Measurements from ENCODE around the gene CSHL1. TPM values are rescaled to one million over a fixed set of nuclear protein-coding genes. Genes with fewer than 3 reads are reported as not detected.
"Not testable (repeated sequence)": the region's sequence is repeated elsewhere in the genome, so short reads cannot be mapped to it uniquely, and the experiment has no call there.

Gene CSHL1
- total and polyA plus RNA-seq, 3 experiments from 2014 or later: not detected

DNA sequence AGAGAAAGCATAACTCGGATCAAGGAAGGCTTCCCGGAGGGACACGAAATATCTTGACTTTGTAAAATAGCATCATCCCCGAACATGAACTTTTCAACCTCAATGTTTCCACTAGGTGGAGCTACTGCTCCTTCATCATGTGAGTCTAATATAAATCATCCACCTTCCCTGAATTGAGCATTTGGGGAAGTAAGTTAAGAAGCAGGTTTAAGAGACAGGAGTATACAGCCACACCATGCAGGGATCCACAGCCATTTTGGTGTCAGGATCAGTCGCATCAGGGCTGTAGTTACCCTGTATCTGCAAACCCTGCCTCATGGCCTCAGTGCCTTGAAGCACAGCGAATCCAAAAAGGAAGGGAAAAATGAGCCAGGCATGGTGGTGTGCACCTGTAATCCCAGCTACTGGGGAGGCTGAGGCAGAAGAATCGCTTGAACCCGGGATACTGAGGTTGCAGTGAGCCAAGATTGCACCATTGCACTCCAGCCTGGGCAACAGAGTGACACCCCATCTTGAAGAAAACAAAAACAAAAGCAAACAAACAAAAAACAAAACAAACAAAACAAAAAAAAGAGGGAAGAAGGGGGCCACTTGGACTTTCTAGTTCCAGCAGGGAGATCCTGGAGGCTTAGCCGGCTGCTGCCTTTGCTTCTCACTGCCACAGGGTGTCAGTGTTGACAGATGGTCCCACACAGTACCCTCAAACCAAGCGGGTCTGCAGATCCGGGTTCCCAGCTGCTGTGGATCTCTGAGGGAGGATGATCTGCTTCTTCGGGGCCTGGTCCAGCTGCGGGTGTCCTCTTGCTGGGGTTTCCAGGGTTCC, 21.8 kb downstream of the CSHL1 start:
- H3K27me3 Mint-ChIP-seq; H3K27me3 ChIP-seq (ENCODE audit: insufficient read depth, low read length, poor library complexity, severe bottlenecking); H3K36me3 ChIP-seq (ENCODE audit: insufficient read depth, low read length); H3K9me3 Mint-ChIP-seq; H3K4me3 ChIP-seq (ENCODE audit: low read length); H3K36me3 Mint-ChIP-seq; H3K4me1 Mint-ChIP-seq; H3K27ac ChIP-seq (ENCODE audit: low read depth, low read length); H3K4me1 ChIP-seq (ENCODE audit: insufficient read depth, low read length); H3K9me3 ChIP-seq (ENCODE audit: low read length); H3K27ac Mint-ChIP-seq: not testable (repeated sequence)
- DNase-seq: peak in 2 of 5 donors; percentile 20 to 21
- CTCF ChIA-PET: interaction anchor here (0.7 to 3.1 kb wide), 7 partner anchors 8 to 136 kb away, joined by 3 to 11 read pairs (median 4); partner anchors contain the start of gene GH2
- H3K4me3 Mint-ChIP-seq: peak overlapping the region in 2 of 7 donors; percentile 35 to 41
- POLR2A ChIA-PET: interaction anchor here (0.8 kb wide), 1 partner anchor 82 kb away, joined by 3 read pairs; no protein-coding TSS in a partner anchor

DNA sequence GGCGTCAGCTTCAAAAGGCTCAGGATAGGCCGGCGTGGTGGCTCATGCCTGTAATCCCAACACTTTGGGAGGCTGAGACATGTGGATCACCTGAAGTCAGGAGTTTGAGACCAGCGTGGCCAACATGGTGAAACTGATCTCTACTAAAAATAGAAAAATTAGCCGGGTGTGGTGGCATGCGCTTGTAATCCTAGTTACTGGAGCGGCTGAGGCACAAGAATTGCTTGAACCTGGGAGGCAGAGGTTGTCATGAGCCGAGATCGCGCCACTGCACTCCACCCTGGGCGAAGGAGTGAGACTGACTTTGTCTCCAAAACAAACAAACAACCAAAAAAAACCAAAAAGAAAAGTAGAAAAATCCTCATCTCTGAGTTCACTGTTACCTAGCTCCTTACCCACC, 25.9 kb downstream of the CSHL1 start:
- H3K4me3 Mint-ChIP-seq; H3K27ac Mint-ChIP-seq; H3K36me3 ChIP-seq (ENCODE audit: insufficient read depth, low read length); H3K9me3 Mint-ChIP-seq; POLR2A ChIA-PET; H3K27ac ChIP-seq (ENCODE audit: low read depth, low read length); H3K27me3 Mint-ChIP-seq; DNase-seq; H3K4me3 ChIP-seq (ENCODE audit: low read length); H3K4me1 Mint-ChIP-seq; H3K9me3 ChIP-seq (ENCODE audit: low read length); H3K4me1 ChIP-seq (ENCODE audit: insufficient read depth, low read length); H3K36me3 Mint-ChIP-seq; H3K27me3 ChIP-seq (ENCODE audit: insufficient read depth, low read length, poor library complexity, severe bottlenecking); CTCF ChIA-PET: not testable (repeated sequence)

DNA sequence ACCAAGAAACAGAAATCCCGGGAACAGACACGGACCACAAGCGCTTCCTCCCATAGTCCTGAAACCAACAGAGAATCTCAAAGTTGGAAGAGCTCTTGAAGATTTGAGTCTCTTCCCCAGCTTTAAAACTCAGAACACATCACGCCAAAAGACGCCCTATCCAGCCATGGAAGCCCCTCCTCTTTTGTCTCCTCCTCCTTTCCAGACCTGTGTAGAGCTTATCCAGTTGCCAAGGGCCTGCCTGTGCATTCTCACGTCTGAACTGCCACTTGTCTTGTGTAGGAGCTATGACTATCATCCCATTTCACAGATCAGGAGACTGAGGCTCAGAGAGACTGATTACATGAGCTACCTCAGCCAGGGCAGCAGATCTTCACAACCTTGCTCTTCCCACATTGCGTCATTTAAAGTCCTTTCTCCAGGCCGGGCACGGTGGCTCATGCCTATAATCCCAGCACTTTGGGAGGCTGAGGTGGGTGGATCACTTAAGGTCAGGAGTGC, 28.4 kb downstream of the CSHL1 start:
- not testable (repeated sequence) for H3K27ac ChIP-seq (ENCODE audit: low read depth, low read length); H3K36me3 Mint-ChIP-seq
- CTCF ChIA-PET: interaction anchor here (0.6 to 0.9 kb wide), 3 partner anchors 8 to 1074 kb away, joined by 3 to 4 read pairs (median 3); no protein-coding TSS in a partner anchor

DNA sequence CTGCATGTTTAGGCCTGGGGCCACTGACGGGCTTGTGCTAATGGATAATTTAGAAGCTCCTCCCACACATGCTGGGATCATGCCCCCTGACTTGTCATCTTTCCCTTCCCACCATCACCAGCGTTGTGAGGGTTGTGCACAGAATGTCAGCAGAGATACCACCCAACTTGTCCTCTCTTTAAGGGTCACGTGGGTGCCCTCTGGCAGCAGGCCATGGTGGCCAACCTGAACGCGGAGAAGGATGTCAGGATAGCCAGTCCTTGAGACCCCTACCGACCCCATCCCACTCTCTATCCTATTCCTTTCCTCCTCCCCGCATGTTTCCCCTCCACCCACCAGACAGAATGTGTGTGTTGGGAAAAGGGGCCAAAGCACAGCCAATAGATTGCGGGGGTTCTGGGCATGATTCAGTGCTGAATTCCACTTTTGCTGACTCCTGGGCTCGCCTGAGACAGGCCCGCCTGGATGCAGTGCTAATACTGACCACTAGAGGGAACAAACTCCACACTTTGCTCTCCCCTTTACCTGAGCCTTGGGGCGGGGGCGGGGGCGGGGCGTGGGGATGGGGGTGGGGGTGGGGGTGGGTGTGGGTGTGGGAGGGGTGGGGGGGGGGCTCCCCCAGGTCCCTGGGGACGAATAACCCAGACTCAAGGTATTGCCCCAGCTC, 29.0 kb downstream of the CSHL1 start, which contains the start of gene GH2:
Gene GH2 (minus strand): TSS at position 10 of the 667 bp plus-strand sequence. CDS start 143 bp downstream, outside the sequence.
- peak; percentile 37 to 68 (median 43) for DNase-seq
- H3K27me3 ChIP-seq (ENCODE audit: insufficient read depth, low read length, poor library complexity, severe bottlenecking): no peaks in the 10 kb centered on the region
- peaks cover 1 to 10% of the 10 kb centered on the region in 2 donors for H3K27me3 Mint-ChIP-seq
- H3K4me3 Mint-ChIP-seq: no peak within 1 kb of the TSS
- H3K36me3 Mint-ChIP-seq: no peaks in the 10 kb centered on the region
- no peak within 1 kb of the TSS for H3K27ac Mint-ChIP-seq
- H3K4me1 Mint-ChIP-seq: peaks cover 0 to 3% (median 0%) of the 10 kb centered on the region in 3 donors
- no peaks in the 10 kb centered on the region for H3K9me3 Mint-ChIP-seq
- ChIA-PET POLR2A (no interaction called here), CTCF (interaction anchor here (0.6 to 1.7 kb wide), 4 partner anchors 8 to 187 kb away, joined by 3 to 7 read pairs (median 3); no protein-coding TSS in a partner anchor)
- H3K9me3 ChIP-seq (ENCODE audit: low read length): no peaks in the 10 kb centered on the region
- no peak within 1 kb of the TSS for H3K27ac ChIP-seq (ENCODE audit: low read depth, low read length)
- H3K36me3 ChIP-seq (ENCODE audit: insufficient read depth, low read length): no peaks in the 10 kb centered on the region
- H3K4me3 ChIP-seq (ENCODE audit: low read length): no peak within 1 kb of the TSS
- no peaks in the 10 kb centered on the region for H3K4me1 ChIP-seq (ENCODE audit: insufficient read depth, low read length)

More for the DNA sequence above, 28.4 kb downstream of the CSHL1 start:
- H3K27me3 ChIP-seq (ENCODE audit: insufficient read depth, low read length, poor library complexity, severe bottlenecking); H3K36me3 ChIP-seq (ENCODE audit: insufficient read depth, low read length); H3K4me3 Mint-ChIP-seq; H3K4me1 Mint-ChIP-seq; H3K9me3 Mint-ChIP-seq; H3K9me3 ChIP-seq (ENCODE audit: low read length); H3K4me3 ChIP-seq (ENCODE audit: low read length); H3K27ac Mint-ChIP-seq; DNase-seq; H3K4me1 ChIP-seq (ENCODE audit: insufficient read depth, low read length); POLR2A ChIA-PET; H3K27me3 Mint-ChIP-seq: not testable (repeated sequence)

- H3K9me3 ChIP-seq (ENCODE audit: low read length); H3K4me3 ChIP-seq (ENCODE audit: low read length); H3K36me3 ChIP-seq (ENCODE audit: insufficient read depth, low read length); H3K4me1 ChIP-seq (ENCODE audit: insufficient read depth, low read length); H3K27me3 ChIP-seq (ENCODE audit: insufficient read depth, low read length, poor library complexity, severe bottlenecking); DNase-seq; H3K4me3 Mint-ChIP-seq; H3K9me3 Mint-ChIP-seq; H3K27ac ChIP-seq (ENCODE audit: low read depth, low read length); H3K4me1 Mint-ChIP-seq; H3K36me3 Mint-ChIP-seq; H3K27ac Mint-ChIP-seq; POLR2A ChIA-PET: not testable (repeated sequence)
- H3K27me3 Mint-ChIP-seq: peaks cover 4 to 10% of the 10 kb centered on the region in 2 donors
- CTCF ChIA-PET: interaction anchor here (0.6 to 1.7 kb wide), 3 partner anchors 9 to 187 kb away, joined by 3 to 7 read pairs (median 3); no protein-coding TSS in a partner anchor
Observed at GRCh38 chr17:63881337-63881736, 29.7 kb downstream of the CSHL1 start.

DNA sequence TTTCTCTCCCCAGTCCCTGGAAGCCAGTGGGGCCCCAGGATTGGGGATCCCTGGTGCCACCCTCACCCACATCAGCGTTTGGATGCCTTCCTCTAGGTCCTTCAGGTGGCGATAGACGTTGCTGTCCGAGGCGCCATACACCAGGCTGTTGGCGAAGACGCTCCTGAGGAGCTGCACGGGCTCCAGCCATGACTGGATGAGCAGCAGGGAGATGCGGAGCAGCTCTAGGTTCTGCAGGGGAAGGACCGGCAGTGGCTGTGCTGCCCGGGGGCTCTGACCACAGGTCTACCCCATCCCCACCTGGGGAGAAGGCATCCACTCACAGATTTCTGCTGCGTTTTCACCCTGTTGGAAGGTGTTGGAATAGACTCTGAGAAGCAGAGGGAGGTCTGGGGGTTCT, 30.4 kb downstream of the CSHL1 start:
- CTCF ChIA-PET: interaction anchor here (1.7 kb wide), 1 partner anchor 9 kb away, joined by 7 read pairs; no protein-coding TSS in a partner anchor

DNA sequence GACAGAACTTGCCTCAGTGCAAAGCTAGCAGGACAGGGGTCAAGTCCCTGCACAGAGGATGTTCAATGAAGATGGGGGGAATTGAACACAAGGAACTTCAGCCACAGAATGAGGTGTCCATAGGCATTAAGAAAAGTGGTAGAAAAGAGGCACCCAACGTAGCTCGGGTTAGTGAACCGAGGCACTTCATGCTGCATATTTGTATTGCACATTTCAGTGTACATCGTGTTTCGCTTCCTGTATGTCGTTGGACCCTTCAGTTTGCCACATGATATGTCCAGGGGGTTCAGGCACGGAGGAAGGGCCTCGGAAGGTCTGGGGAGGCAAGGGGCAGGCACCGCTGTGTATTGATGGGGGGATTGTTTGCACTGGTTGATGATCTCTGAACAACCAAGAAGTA, 32.6 kb downstream of the CSHL1 start:
- ChIA-PET CTCF (interaction anchor here (1.3 to 2.2 kb wide), 4 partner anchors 11 to 41 kb away, joined by 3 to 9 read pairs (median 4); no protein-coding TSS in a partner anchor), POLR2A (interaction anchor here (0.6 kb wide), 1 partner anchor 169 kb away, joined by 3 read pairs; no protein-coding TSS in a partner anchor)
- H3K27me3 ChIP-seq (ENCODE audit: insufficient read depth, low read length, poor library complexity, severe bottlenecking); H3K9me3 Mint-ChIP-seq; H3K4me1 Mint-ChIP-seq; H3K36me3 ChIP-seq (ENCODE audit: insufficient read depth, low read length); H3K4me3 ChIP-seq (ENCODE audit: low read length); H3K4me1 ChIP-seq (ENCODE audit: insufficient read depth, low read length); H3K27ac Mint-ChIP-seq; H3K4me3 Mint-ChIP-seq; H3K27ac ChIP-seq (ENCODE audit: low read depth, low read length); DNase-seq; H3K9me3 ChIP-seq (ENCODE audit: low read length); H3K36me3 Mint-ChIP-seq: not testable (repeated sequence)
- H3K27me3 Mint-ChIP-seq: peaks cover 4 to 10% of the 10 kb centered on the region in 2 donors

More for the DNA sequence above, 30.4 kb downstream of the CSHL1 start:
- Histone ChIP-seq H3K4me3 (ENCODE audit: low read length) (no peak overlapping the region), H3K36me3 (ENCODE audit: insufficient read depth, low read length) (no peaks in the 10 kb centered on the region), H3K27me3 (ENCODE audit: insufficient read depth, low read length, poor library complexity, severe bottlenecking) (no peaks in the 10 kb centered on the region), H3K4me1 (ENCODE audit: insufficient read depth, low read length) (no peaks in the 10 kb centered on the region), H3K27ac (ENCODE audit: low read depth, low read length) (no peak overlapping the region), H3K9me3 (ENCODE audit: low read length) (no peaks in the 10 kb centered on the region)
- Mint-ChIP-seq H3K4me1 (peaks cover 0 to 3% (median 0%) of the 10 kb centered on the region in 3 donors), H3K9me3 (no peaks in the 10 kb centered on the region), H3K27ac (no peak overlapping the region), H3K4me3 (no peak overlapping the region), H3K36me3 (no peaks in the 10 kb centered on the region), H3K27me3 (peaks cover 4 to 10% of the 10 kb centered on the region in 2 donors)
- no peak for DNase-seq
- POLR2A ChIA-PET: no interaction called here

- H3K36me3 Mint-ChIP-seq; DNase-seq; H3K27ac ChIP-seq (ENCODE audit: low read depth, low read length); H3K27me3 Mint-ChIP-seq; H3K27me3 ChIP-seq (ENCODE audit: insufficient read depth, low read length, poor library complexity, severe bottlenecking); H3K4me1 Mint-ChIP-seq; CTCF ChIA-PET; H3K27ac Mint-ChIP-seq; H3K4me3 Mint-ChIP-seq; H3K4me1 ChIP-seq (ENCODE audit: insufficient read depth, low read length); H3K36me3 ChIP-seq (ENCODE audit: insufficient read depth, low read length); H3K9me3 ChIP-seq (ENCODE audit: low read length); H3K4me3 ChIP-seq (ENCODE audit: low read length); H3K9me3 Mint-ChIP-seq; POLR2A ChIA-PET: not testable (repeated sequence)
Observed at GRCh38 chr17:63874693-63875092, 36.4 kb downstream of the CSHL1 start.
